ENCODE measurements around the gene HS3ST3B1.

GRCh38 chr17:14311981-14312380, 11.1 kb downstream of the HS3ST3B1 start:
- no peak for TF ChIP-seq REST (IDR thresholded peaks at IDR 0.05; ENCODE audit: unreplicated experiment)
- no peak for TF ChIP-seq ZNF114 (CRISPR knock-in tag; IDR thresholded peaks at IDR 0.05)
- no peak for TF ChIP-seq EZH2 (IDR thresholded peaks at IDR 0.05; ENCODE audit: low read depth, unreplicated experiment)
- TF ChIP-seq POLR2AphosphoS5 (IDR thresholded peaks at IDR 0.05; ENCODE audit: low read depth): no peak
- TF ChIP-seq CTCF (conservative IDR thresholded peaks at IDR 0.05; ENCODE audit: low read depth in 2 of 2): no peak
- no peak for TF ChIP-seq JUNB (IDR thresholded peaks at IDR 0.05; ENCODE audit: unreplicated experiment)
- no peak for TF ChIP-seq EZH2phosphoT487 (IDR thresholded peaks at IDR 0.05; ENCODE audit: unreplicated experiment)
- no peak for TF ChIP-seq ZNF331 (CRISPR knock-in tag; IDR thresholded peaks at IDR 0.05; ENCODE audit: low read depth)
- TF ChIP-seq STAT1 (IDR thresholded peaks at IDR 0.05; ENCODE audit: unreplicated experiment): no peak
- TF ChIP-seq ETS1 (IDR thresholded peaks at IDR 0.05): no peak
